Lower leg skin (tissue), 3 donors: ENCODE results near the gene MYH10.

ENCODE experiments used
- CTCF ChIP-seq, 3 donors: fragments of 450-650 bp; IDR thresholded peaks; one replicate each; pipeline ENCODE4 v1.5.1; 2016; ENCODE audit warnings: antibody characterized with exemption in 3 of 3, mild to moderate bottlenecking in 3 of 3, moderate library complexity in 2 of 3
- POLR2A ChIP-seq, 2 donors: fragments of 450-650 bp; IDR thresholded peaks; one replicate each; pipeline ENCODE4 v1.6.1; 2016 to 2017; ENCODE audit warnings: antibody characterized with exemption in 2 of 2, mild to moderate bottlenecking in 1 of 2, moderate library complexity in 1 of 2

- TF ChIP-seq POLR2A (IDR thresholded peaks at IDR 0.05): no peak
- no peak for TF ChIP-seq CTCF (IDR thresholded peaks at IDR 0.05)
Observed at GRCh38 chr17:8659758-8660410, 29.4 kb upstream of the MYH10 start.
